HEK293 (cell line): ENCODE measurements around the gene XRN2.

Experiments
- CTCF ChIA-PET: fragments of 350-600 bp; formaldehyde crosslinking; extraction: SDS; loops from one replicate; lab custom pipeline; 2021; ENCODE audit warnings: antibody characterized with exemption; lab: Yijun Ruan, JAX
- POLR2A ChIA-PET: fragments of 300-600 bp; formaldehyde crosslinking; extraction: SDS; loops from one replicate; lab custom pipeline; 2020; ENCODE audit warnings: antibody characterized with exemption, inconsistent platforms; lab: Yijun Ruan, JAX
- H3K27ac ChIP-seq: fragments of 200-500 bp; sonication (Bioruptor generic); 2 replicates; pipeline ENCODE4 v1.5.1; 2014; ENCODE audit warnings: low read depth, low read length, control low read depth, inconsistent platforms; ENCODE audit errors: extremely low read depth
- H3K36me3 ChIP-seq, 2 experiments: fragments of 200-500 bp in 1 of 2; sonication (Bioruptor generic) in 1 of 2; 1 replicate in 1 of 2; 2 replicates in 1 of 2; pipeline ENCODE4 v1.5.1; 2014 to 2017; ENCODE audit warnings: inconsistent platforms in 2 of 2, low read length in 2 of 2; ENCODE audit not compliant: control insufficient read depth in 2 of 2, insufficient read depth in 1 of 2
- H3K4me1 ChIP-seq: fragments of 200-500 bp; sonication (Bioruptor generic); 2 replicates; pipeline ENCODE4 v1.5.1; 2014; ENCODE audit warnings: mild to moderate bottlenecking, low read length, inconsistent platforms; ENCODE audit not compliant: control insufficient read depth, insufficient read depth
- H3K4me3 ChIP-seq: 2 replicates; pipeline ENCODE4 v1.5.1; 2011; ENCODE audit warnings: low read depth, mild to moderate bottlenecking, control low read depth, low read length, moderate library complexity
- H3K9me3 ChIP-seq: fragments of 200-500 bp; sonication (Bioruptor generic); 2 replicates; pipeline ENCODE4 v1.5.1; 2014; ENCODE audit warnings: low read depth, low read length, inconsistent platforms; ENCODE audit not compliant: control insufficient read depth, insufficient read depth
- BCL11A ChIP-seq: fragments of 450-650 bp; formaldehyde crosslinking; IDR thresholded peaks from 2 replicates; pipeline ENCODE4 v1.5.1; 2016; ENCODE audit warnings: low read depth, missing biosample characterization, missing genetic modification characterization
- OVOL3 ChIP-seq: fragments of 450-650 bp; formaldehyde crosslinking; IDR thresholded peaks from 2 replicates; pipeline ENCODE4 v1.5.1; 2016; ENCODE audit warnings: missing biosample characterization, missing genetic modification characterization
- SCRT2 ChIP-seq: fragments of 450-650 bp; formaldehyde crosslinking; IDR thresholded peaks from 2 replicates; pipeline ENCODE4 v1.5.1; 2016; ENCODE audit warnings: missing biosample characterization, missing genetic modification characterization
- SP3 ChIP-seq: fragments of 450-650 bp; formaldehyde crosslinking; IDR thresholded peaks from 2 replicates; pipeline ENCODE4 v1.5.1; 2016; ENCODE audit warnings: missing biosample characterization, missing genetic modification characterization
- ZBTB21 ChIP-seq: fragments of 450-650 bp; formaldehyde crosslinking; IDR thresholded peaks from 2 replicates; pipeline ENCODE4 v1.5.1; 2017; ENCODE audit warnings: missing biosample characterization, missing genetic modification characterization
- ZBTB48 ChIP-seq: fragments of 450-650 bp; formaldehyde crosslinking; IDR thresholded peaks from 2 replicates; pipeline ENCODE4 v1.5.1; 2016; ENCODE audit warnings: missing biosample characterization, missing genetic modification characterization
- ZEB2 ChIP-seq: fragments of 450-650 bp; formaldehyde crosslinking; IDR thresholded peaks from 2 replicates; pipeline ENCODE4 v1.5.1; 2016; ENCODE audit warnings: missing biosample characterization, missing genetic modification characterization
- ZNF138 ChIP-seq: fragments of 450-650 bp; formaldehyde crosslinking; IDR thresholded peaks from 2 replicates; pipeline ENCODE4 v1.5.1; 2016; ENCODE audit warnings: missing biosample characterization, missing genetic modification characterization, borderline replicate concordance
- ZNF202 ChIP-seq: fragments of 450-650 bp; formaldehyde crosslinking; IDR thresholded peaks from 2 replicates; pipeline ENCODE4 v1.5.1; 2016; ENCODE audit warnings: missing biosample characterization, missing genetic modification characterization, borderline replicate concordance
- ZNF221 ChIP-seq: fragments of 450-650 bp; formaldehyde crosslinking; IDR thresholded peaks from 2 replicates; pipeline ENCODE4 v1.5.1; 2017; ENCODE audit warnings: missing biosample characterization, missing genetic modification characterization, borderline replicate concordance
- ZNF341 ChIP-seq: fragments of 450-650 bp; formaldehyde crosslinking; IDR thresholded peaks from 2 replicates; pipeline ENCODE4; 2016; ENCODE audit warnings: low read depth, missing biosample characterization, missing genetic modification characterization
- ZNF350 ChIP-seq: fragments of 450-650 bp; formaldehyde crosslinking; IDR thresholded peaks from 2 replicates; pipeline ENCODE4 v1.5.0; 2017; ENCODE audit warnings: missing biosample characterization, mild to moderate bottlenecking, missing genetic modification characterization
- ZNF391 ChIP-seq: fragments of 450-650 bp; formaldehyde crosslinking; IDR thresholded peaks from 2 replicates; pipeline ENCODE4 v1.5.1; 2016; ENCODE audit warnings: low read depth, missing biosample characterization, missing genetic modification characterization, borderline replicate concordance
- ZNF433 ChIP-seq: fragments of 450-650 bp; formaldehyde crosslinking; IDR thresholded peaks from 2 replicates; pipeline ENCODE4 v1.5.1; 2016; ENCODE audit warnings: missing biosample characterization, missing genetic modification characterization, low read depth
- ZNF514 ChIP-seq: fragments of 450-650 bp; formaldehyde crosslinking; IDR thresholded peaks from 2 replicates; pipeline ENCODE4 v1.5.1; 2016; ENCODE audit warnings: missing biosample characterization, missing genetic modification characterization
- ZNF660 ChIP-seq: fragments of 450-650 bp; IDR thresholded peaks from 2 replicates; pipeline ENCODE4 v1.5.1; 2018; ENCODE audit warnings: missing biosample characterization, mild to moderate bottlenecking, missing genetic modification characterization
- ZNF768 ChIP-seq: fragments of 450-650 bp; formaldehyde crosslinking; IDR thresholded peaks from 2 replicates; pipeline ENCODE4 v1.5.1; 2018; ENCODE audit warnings: missing biosample characterization, mild to moderate bottlenecking, missing genetic modification characterization
- ZSCAN23 ChIP-seq: fragments of 450-650 bp; formaldehyde crosslinking; IDR thresholded peaks from 2 replicates; pipeline ENCODE4 v1.5.1; 2016; ENCODE audit warnings: missing biosample characterization, missing genetic modification characterization
- TF ChIP-seq, protein P1 (sequence below): fragments of 450-650 bp; formaldehyde crosslinking; IDR thresholded peaks from 2 replicates; pipeline ENCODE4 v1.5.1; 2017; ENCODE audit warnings: missing biosample characterization, missing genetic modification characterization
- TF ChIP-seq, protein P2 (sequence below): fragments of 450-650 bp; formaldehyde crosslinking; IDR thresholded peaks from 2 replicates; pipeline ENCODE4 v1.5.1; 2016; ENCODE audit warnings: missing biosample characterization, missing genetic modification characterization, low read depth
- TF ChIP-seq, protein P3 (sequence below): fragments of 450-650 bp; formaldehyde crosslinking; IDR thresholded peaks from 2 replicates; pipeline ENCODE4 v1.5.1; 2016; ENCODE audit warnings: missing biosample characterization, missing genetic modification characterization
- TF ChIP-seq, protein P4 (sequence below): fragments of 450-650 bp; formaldehyde crosslinking; IDR thresholded peaks from 2 replicates; pipeline ENCODE4 v1.5.1; 2016; ENCODE audit warnings: missing biosample characterization, missing genetic modification characterization

The XRN2 gene

DNA sequence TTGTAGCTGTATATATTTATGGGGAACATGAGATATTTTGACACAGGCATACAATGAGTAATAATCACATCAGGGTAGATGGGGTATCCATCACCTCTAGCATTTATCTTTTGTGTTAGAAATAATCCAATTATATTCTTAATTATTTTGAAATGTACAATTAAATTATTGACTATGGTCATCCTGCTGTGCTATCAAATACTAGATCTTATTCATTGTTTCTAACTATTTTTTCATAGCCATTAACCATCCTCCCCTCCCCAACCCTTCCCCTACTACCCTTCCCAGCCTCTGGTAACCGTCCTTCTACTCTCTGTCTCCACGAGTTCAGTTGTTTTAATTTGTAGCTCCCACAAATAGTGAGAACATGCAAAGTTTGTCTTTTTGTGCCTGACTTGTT, 65.7 kb downstream of the XRN2 start:
- Histone ChIP-seq H3K9me3 (no peaks in the 10 kb centered on the region), H3K4me3 (no peak overlapping the region), H3K4me1 (peaks cover 2% of the 10 kb centered on the region; the same call in 1 of the 2 replicates), H3K27ac (no peak overlapping the region), H3K36me3 (peaks cover 26 to 55% of the 10 kb centered on the region in 2 experiments)
- TF ChIP-seq ZSCAN23 (tag by site-specific recombination): no peak
- no peak for TF ChIP-seq ZBTB48 (tag by site-specific recombination)
- no peak for TF ChIP-seq SCRT2 (tag by site-specific recombination)
- no peak for TF ChIP-seq ZNF350 (tag by site-specific recombination)
- no peak for TF ChIP-seq ZEB2 (tag by site-specific recombination)
- TF ChIP-seq ZBTB21: no peak
- TF ChIP-seq ZNF433: no peak
- no peak for TF ChIP-seq ZNF202 (tag by site-specific recombination)
- TF ChIP-seq SP3 (tag by site-specific recombination): no peak
- no peak for TF ChIP-seq ZNF514 (tag by site-specific recombination)
- ChIA-PET POLR2A (no interaction called here), CTCF (interaction anchor here (1.1 kb wide), 1 partner anchor 24 kb away, joined by 3 read pairs; no protein-coding TSS in a partner anchor)

DNA sequence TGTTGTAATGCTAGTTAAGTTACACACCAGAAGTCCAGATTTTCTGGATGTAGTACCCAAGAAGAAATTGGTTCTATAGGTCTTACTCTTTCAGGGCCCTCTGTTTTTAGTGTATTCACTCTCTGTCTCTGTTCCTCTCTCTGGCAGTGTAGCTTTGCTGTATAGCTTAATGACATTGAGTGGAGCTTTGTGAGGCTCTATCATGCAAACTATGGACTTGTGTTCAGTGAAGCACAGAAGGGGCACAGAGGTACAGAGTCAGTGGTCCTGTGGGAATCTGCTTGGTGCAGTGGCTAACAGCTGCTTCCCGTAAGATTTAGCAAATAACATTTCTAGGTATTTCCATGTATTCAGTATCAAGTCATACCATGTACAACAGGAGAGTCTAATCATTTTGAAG, 68.1 kb downstream of the XRN2 start:
- H3K36me3 ChIP-seq: peaks cover 22 to 42% of the 10 kb centered on the region in 2 experiments
- ChIA-PET POLR2A (no interaction called here), CTCF (interaction anchor here (0.9 kb wide), 1 partner anchor 9 kb away, joined by 3 read pairs; no protein-coding TSS in a partner anchor)

More for the DNA sequence above, 68.1 kb downstream of the XRN2 start:
- no peak overlapping the region for H3K27ac ChIP-seq
- no peak overlapping the region for H3K4me3 ChIP-seq
- H3K4me1 ChIP-seq: peaks cover 3% of the 10 kb centered on the region; the same call in 1 of the 2 replicates
- no peaks in the 10 kb centered on the region for H3K9me3 ChIP-seq
- TF ChIP-seq ZNF391 (tag by site-specific recombination) (no peak), ZNF768 (tag by site-specific recombination) (no peak), ZEB2 (tag by site-specific recombination) (no peak), ZNF660 (tag by site-specific recombination) (no peak), ZNF221 (tag by site-specific recombination) (no peak), OVOL3 (tag by site-specific recombination) (no peak), ZNF341 (tag by site-specific recombination) (no peak), ZNF138 (tag by site-specific recombination) (no peak), BCL11A (no peak)
- TF ChIP-seq, protein P1, sequence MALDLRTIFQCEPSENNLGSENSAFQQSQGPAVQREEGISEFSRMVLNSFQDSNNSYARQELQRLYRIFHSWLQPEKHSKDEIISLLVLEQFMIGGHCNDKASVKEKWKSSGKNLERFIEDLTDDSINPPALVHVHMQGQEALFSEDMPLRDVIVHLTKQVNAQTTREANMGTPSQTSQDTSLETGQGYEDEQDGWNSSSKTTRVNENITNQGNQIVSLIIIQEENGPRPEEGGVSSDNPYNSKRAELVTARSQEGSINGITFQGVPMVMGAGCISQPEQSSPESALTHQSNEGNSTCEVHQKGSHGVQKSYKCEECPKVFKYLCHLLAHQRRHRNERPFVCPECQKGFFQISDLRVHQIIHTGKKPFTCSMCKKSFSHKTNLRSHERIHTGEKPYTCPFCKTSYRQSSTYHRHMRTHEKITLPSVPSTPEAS (tag by site-specific recombination): no peak
- TF ChIP-seq, protein P2, sequence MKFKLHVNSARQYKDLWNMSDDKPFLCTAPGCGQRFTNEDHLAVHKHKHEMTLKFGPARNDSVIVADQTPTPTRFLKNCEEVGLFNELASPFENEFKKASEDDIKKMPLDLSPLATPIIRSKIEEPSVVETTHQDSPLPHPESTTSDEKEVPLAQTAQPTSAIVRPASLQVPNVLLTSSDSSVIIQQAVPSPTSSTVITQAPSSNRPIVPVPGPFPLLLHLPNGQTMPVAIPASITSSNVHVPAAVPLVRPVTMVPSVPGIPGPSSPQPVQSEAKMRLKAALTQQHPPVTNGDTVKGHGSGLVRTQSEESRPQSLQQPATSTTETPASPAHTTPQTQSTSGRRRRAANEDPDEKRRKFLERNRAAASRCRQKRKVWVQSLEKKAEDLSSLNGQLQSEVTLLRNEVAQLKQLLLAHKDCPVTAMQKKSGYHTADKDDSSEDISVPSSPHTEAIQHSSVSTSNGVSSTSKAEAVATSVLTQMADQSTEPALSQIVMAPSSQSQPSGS (tag by site-specific recombination): no peak
- TF ChIP-seq, protein P3, sequence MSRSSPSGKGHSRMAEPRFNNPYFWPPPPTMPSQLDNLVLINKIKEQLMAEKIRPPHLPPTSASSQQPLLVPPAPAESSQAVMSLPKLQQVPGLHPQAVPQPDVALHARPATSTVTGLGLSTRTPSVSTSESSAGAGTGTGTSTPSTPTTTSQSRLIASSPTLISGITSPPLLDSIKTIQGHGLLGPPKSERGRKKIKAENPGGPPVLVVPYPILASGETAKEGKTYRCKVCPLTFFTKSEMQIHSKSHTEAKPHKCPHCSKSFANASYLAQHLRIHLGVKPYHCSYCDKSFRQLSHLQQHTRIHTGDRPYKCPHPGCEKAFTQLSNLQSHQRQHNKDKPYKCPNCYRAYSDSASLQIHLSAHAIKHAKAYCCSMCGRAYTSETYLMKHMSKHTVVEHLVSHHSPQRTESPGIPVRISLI: no peak
- TF ChIP-seq, protein P4, sequence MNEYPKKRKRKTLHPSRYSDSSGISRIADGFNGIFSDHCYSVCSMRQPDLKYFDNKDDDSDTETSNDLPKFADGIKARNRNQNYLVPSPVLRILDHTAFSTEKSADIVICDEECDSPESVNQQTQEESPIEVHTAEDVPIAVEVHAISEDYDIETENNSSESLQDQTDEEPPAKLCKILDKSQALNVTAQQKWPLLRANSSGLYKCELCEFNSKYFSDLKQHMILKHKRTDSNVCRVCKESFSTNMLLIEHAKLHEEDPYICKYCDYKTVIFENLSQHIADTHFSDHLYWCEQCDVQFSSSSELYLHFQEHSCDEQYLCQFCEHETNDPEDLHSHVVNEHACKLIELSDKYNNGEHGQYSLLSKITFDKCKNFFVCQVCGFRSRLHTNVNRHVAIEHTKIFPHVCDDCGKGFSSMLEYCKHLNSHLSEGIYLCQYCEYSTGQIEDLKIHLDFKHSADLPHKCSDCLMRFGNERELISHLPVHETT (tag by site-specific recombination): no peak
